GM19467 (cell line): ENCODE measurements around the gene SLC28A1.

Experiments
- ATAC-seq: cut with Tn5 transposase; IDR thresholded peaks from one replicate; pipeline ENCODE4 v1.9.1; 2021; ENCODE audit warnings: mild to moderate bottlenecking, moderate library complexity; ENCODE audit not compliant: unreplicated experiment

The SLC28A1 gene

GRCh38 chr15:84988909-84989644, 104.6 kb downstream of the SLC28A1 start:
- ATAC-seq: no peak

- no peak for ATAC-seq
Observed at GRCh38 chr15:84990507-84990906, 106.0 kb downstream of the SLC28A1 start.

- no peak for ATAC-seq
Observed at GRCh38 chr15:84991014-84991712, 106.7 kb downstream of the SLC28A1 start.

GRCh38 chr15:84992157-84992944, 107.9 kb downstream of the SLC28A1 start:
- ATAC-seq: no peak
